Activated naive CD8-positive, alpha-beta T cell treated with anti-CD3 and anti-CD28 coated beads, Interleukin-2, amount 50 U/mL, for 24 hours (primary cell): Measurements from ENCODE around the gene PCDHA1.
"Not testable (repeated sequence)": the region's sequence is repeated elsewhere in the genome, so short reads cannot be mapped to it uniquely, and the experiment has no call there.

Source experiments
- ATAC-seq: fragments of 150-1000 bp; cut with Tn5 transposase; one replicate; pipeline ENCODE4 v1.10.0; 2021
- DNase-seq: peaks from one replicate; pipeline ENCODE4 v3.0.0; 2021
- H3K27ac Mint-ChIP-seq: one replicate; pipeline ENCODE4 v1.8.0; 2021; ENCODE audit warnings: mild to moderate bottlenecking, mixed read lengths
- H3K27me3 Mint-ChIP-seq: one replicate; pipeline ENCODE4 v1.8.0; 2021; ENCODE audit warnings: mixed read lengths
- H3K36me3 Mint-ChIP-seq: one replicate; pipeline ENCODE4 v1.8.0; 2021; ENCODE audit warnings: low read depth, mixed read lengths
- H3K4me1 Mint-ChIP-seq: one replicate; pipeline ENCODE4 v1.8.0; 2021; ENCODE audit warnings: mixed read lengths
- H3K4me3 Mint-ChIP-seq: one replicate; pipeline ENCODE4 v1.8.0; 2021; ENCODE audit warnings: mild to moderate bottlenecking, moderate library complexity, mixed read lengths
- H3K9me3 Mint-ChIP-seq: one replicate; pipeline ENCODE4 v1.8.0; 2021; ENCODE audit warnings: mixed read lengths

PCDHA1 gene

GRCh38 chr5:140785905-140786686 is at the start of gene PCDHA1:
Gene PCDHA1 (plus strand): TSS chr5:140786140.
- H3K4me1 Mint-ChIP-seq, result no peaks in the 10 kb centered on the region
- peaks cover 20% of the 10 kb centered on the region for H3K27me3 Mint-ChIP-seq
- no peak within 1 kb of the TSS for H3K27ac Mint-ChIP-seq
- ATAC-seq (no peak), DNase-seq (no peak)
- peaks cover 49% of the 10 kb centered on the region for H3K9me3 Mint-ChIP-seq
- peaks cover 23% of the 10 kb centered on the region for H3K36me3 Mint-ChIP-seq
- H3K4me3 Mint-ChIP-seq, result no peak within 1 kb of the TSS

GRCh38 chr5:140737486-140737885 is 48.5 kb upstream of the PCDHA1 start:
- peaks cover 2% of the 10 kb centered on the region for H3K36me3 Mint-ChIP-seq
- peaks cover 18% of the 10 kb centered on the region for H3K27me3 Mint-ChIP-seq
- H3K9me3 Mint-ChIP-seq, result peaks cover 17% of the 10 kb centered on the region
- no peak for ATAC-seq
- DNase-seq, result no peak
- H3K27ac Mint-ChIP-seq, result no peak overlapping the region
- no peak overlapping the region for H3K4me3 Mint-ChIP-seq
- no peaks in the 10 kb centered on the region for H3K4me1 Mint-ChIP-seq

GRCh38 chr5:140741967-140742366 is 44.0 kb upstream of the PCDHA1 start:
- Mint-ChIP-seq H3K36me3 (peaks cover 2% of the 10 kb centered on the region), H3K27me3 (peaks cover 1% of the 10 kb centered on the region), H3K27ac (no peak overlapping the region), H3K4me3 (no peak overlapping the region), H3K9me3 (peaks cover 31% of the 10 kb centered on the region), H3K4me1 (no peaks in the 10 kb centered on the region)
- DNase-seq (no peak), ATAC-seq (no peak)

GRCh38 chr5:140753561-140753960 is 32.4 kb upstream of the PCDHA1 start:
- Mint-ChIP-seq H3K4me3 (no peak overlapping the region), H3K27me3 (peaks cover 4% of the 10 kb centered on the region), H3K36me3 (peaks cover 9% of the 10 kb centered on the region), H3K27ac (no peak overlapping the region), H3K9me3 (peaks cover 83% of the 10 kb centered on the region), H3K4me1 (no peaks in the 10 kb centered on the region)
- DNase-seq (no peak), ATAC-seq (no peak)

GRCh38 chr5:140764177-140764973 is 21.6 kb upstream of the PCDHA1 start:
- Mint-ChIP-seq H3K4me3 (no peak overlapping the region), H3K9me3 (peaks cover 77% of the 10 kb centered on the region), H3K36me3 (peaks cover 35% of the 10 kb centered on the region), H3K27ac (no peak overlapping the region), H3K27me3 (peaks cover 2% of the 10 kb centered on the region), H3K4me1 (no peaks in the 10 kb centered on the region)
- DNase-seq, result no peak
- ATAC-seq, result no peak

- H3K4me3 Mint-ChIP-seq, result no peak overlapping the region
- H3K27me3 Mint-ChIP-seq, result no peaks in the 10 kb centered on the region
- ATAC-seq (no peak), DNase-seq (no peak)
- H3K4me1 Mint-ChIP-seq, result no peaks in the 10 kb centered on the region
- H3K9me3 Mint-ChIP-seq, result peaks cover 84% of the 10 kb centered on the region
- peaks cover 24% of the 10 kb centered on the region for H3K36me3 Mint-ChIP-seq
- H3K27ac Mint-ChIP-seq, result no peak overlapping the region
These were observed 18.5 kb upstream of the PCDHA1 start for GRCh38 chr5:140767444-140767843.

- Mint-ChIP-seq H3K36me3 (peaks cover 12% of the 10 kb centered on the region), H3K27me3 (peaks cover 6% of the 10 kb centered on the region), H3K4me3 (no peak overlapping the region), H3K9me3 (peaks cover 77% of the 10 kb centered on the region), H3K4me1 (no peaks in the 10 kb centered on the region), H3K27ac (no peak overlapping the region)
- ATAC-seq (no peak), DNase-seq (no peak)
These were observed 5.4 kb upstream of the PCDHA1 start for GRCh38 chr5:140780512-140780911.

- peaks cover 21% of the 10 kb centered on the region for H3K36me3 Mint-ChIP-seq
- H3K4me3 Mint-ChIP-seq, H3K27ac Mint-ChIP-seq, DNase-seq, H3K4me1 Mint-ChIP-seq, ATAC-seq: not testable (repeated sequence)
- peaks cover 25% of the 10 kb centered on the region for H3K27me3 Mint-ChIP-seq
- peaks cover 51% of the 10 kb centered on the region for H3K9me3 Mint-ChIP-seq
These were observed 1.5 kb downstream of the PCDHA1 start for GRCh38 chr5:140787422-140787821.

GRCh38 chr5:140787849-140788504 is 2.0 kb downstream of the PCDHA1 start:
- not testable (repeated sequence) for DNase-seq, H3K4me3 Mint-ChIP-seq, H3K27ac Mint-ChIP-seq, H3K4me1 Mint-ChIP-seq, ATAC-seq
- H3K36me3 Mint-ChIP-seq, result peaks cover 21% of the 10 kb centered on the region
- H3K9me3 Mint-ChIP-seq, result peaks cover 51% of the 10 kb centered on the region
- peaks cover 25% of the 10 kb centered on the region for H3K27me3 Mint-ChIP-seq

GRCh38 chr5:140791089-140791488 is 5.1 kb downstream of the PCDHA1 start:
- H3K4me3 Mint-ChIP-seq, result no peak overlapping the region
- H3K9me3 Mint-ChIP-seq, result peaks cover 50% of the 10 kb centered on the region
- no peak for ATAC-seq

GRCh38 chr5:140794595-140795258 is 8.8 kb downstream of the PCDHA1 start, which contains the start of gene PCDHA2:
Gene PCDHA2 (plus strand): TSS chr5:140794852.
- H3K36me3 Mint-ChIP-seq, result peaks cover 15% of the 10 kb centered on the region
- no peaks in the 10 kb centered on the region for H3K4me1 Mint-ChIP-seq
- no peak within 1 kb of the TSS for H3K4me3 Mint-ChIP-seq
- ATAC-seq (no peak), DNase-seq (no peak)
- no peak within 1 kb of the TSS for H3K27ac Mint-ChIP-seq
- H3K9me3 Mint-ChIP-seq, result peaks cover 47% of the 10 kb centered on the region
- peaks cover 14% of the 10 kb centered on the region for H3K27me3 Mint-ChIP-seq

More at GRCh38 chr5:140791089-140791488, 5.1 kb downstream of the PCDHA1 start:
- Mint-ChIP-seq H3K36me3 (peaks cover 24% of the 10 kb centered on the region), H3K27ac (no peak overlapping the region), H3K4me1 (no peaks in the 10 kb centered on the region), H3K27me3 (peaks cover 27% of the 10 kb centered on the region)
- DNase-seq, result no peak

GRCh38 chr5:140795259-140795641 is 9.3 kb downstream of the PCDHA1 start:
- DNase-seq (no peak), ATAC-seq (no peak)
- H3K27ac Mint-ChIP-seq, result no peak overlapping the region
- H3K4me3 Mint-ChIP-seq, result no peak overlapping the region
- peaks cover 50% of the 10 kb centered on the region for H3K9me3 Mint-ChIP-seq
- H3K4me1 Mint-ChIP-seq, result no peaks in the 10 kb centered on the region
- peaks cover 15% of the 10 kb centered on the region for H3K36me3 Mint-ChIP-seq
- H3K27me3 Mint-ChIP-seq, result peaks cover 16% of the 10 kb centered on the region

- peaks cover 16% of the 10 kb centered on the region for H3K27me3 Mint-ChIP-seq
- not testable (repeated sequence) for H3K27ac Mint-ChIP-seq, H3K4me1 Mint-ChIP-seq, DNase-seq, ATAC-seq, H3K4me3 Mint-ChIP-seq
- H3K36me3 Mint-ChIP-seq, result peaks cover 19% of the 10 kb centered on the region
- H3K9me3 Mint-ChIP-seq, result peaks cover 53% of the 10 kb centered on the region
These were observed 10.3 kb downstream of the PCDHA1 start for GRCh38 chr5:140796072-140796717.

- DNase-seq (no peak), ATAC-seq (no peak)
- peaks cover 16% of the 10 kb centered on the region for H3K27me3 Mint-ChIP-seq
- no peaks in the 10 kb centered on the region for H3K4me1 Mint-ChIP-seq
- peaks cover 21% of the 10 kb centered on the region for H3K36me3 Mint-ChIP-seq
- H3K4me3 Mint-ChIP-seq, result no peak overlapping the region
- H3K27ac Mint-ChIP-seq, result no peak overlapping the region
- H3K9me3 Mint-ChIP-seq, result peaks cover 52% of the 10 kb centered on the region
These were observed 10.8 kb downstream of the PCDHA1 start for GRCh38 chr5:140796718-140797095.
